HG02885 (cell line): ENCODE measurements around the gene OR4F6.

Experiments
- ATAC-seq: cut with Tn5 transposase; IDR thresholded peaks from one replicate; pipeline ENCODE4 v1.9.1; 2021; ENCODE audit warnings: mild to moderate bottlenecking; ENCODE audit not compliant: unreplicated experiment, poor library complexity

OR4F6 gene

DNA sequence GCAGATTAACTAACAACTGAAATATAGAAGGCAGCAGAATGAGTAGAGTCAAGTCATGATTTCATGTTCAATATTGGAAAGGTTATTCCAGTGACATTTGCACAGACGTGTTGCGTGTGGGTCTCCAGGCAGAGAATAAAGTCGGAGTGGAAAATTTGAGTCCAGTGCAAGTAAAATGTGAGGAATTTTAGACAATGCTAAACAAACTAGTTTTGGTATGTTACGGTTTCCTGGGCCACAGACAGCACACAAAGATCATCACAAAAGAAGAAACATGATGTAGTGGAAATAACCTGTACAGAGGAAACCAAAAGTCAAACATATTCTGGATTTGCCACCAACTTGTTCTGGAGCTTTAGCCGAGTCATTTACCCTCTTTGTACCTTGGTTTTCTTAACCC lies 367 bp downstream of the OR4F6 start:
- ATAC-seq, result no peak

- ATAC-seq, result no peak
Observed at GRCh38 chr15:101804375-101804774, 1.1 kb downstream of the OR4F6 start.

- ATAC-seq, result no peak
Observed at GRCh38 chr15:101804941-101805340, 1.6 kb downstream of the OR4F6 start.

DNA sequence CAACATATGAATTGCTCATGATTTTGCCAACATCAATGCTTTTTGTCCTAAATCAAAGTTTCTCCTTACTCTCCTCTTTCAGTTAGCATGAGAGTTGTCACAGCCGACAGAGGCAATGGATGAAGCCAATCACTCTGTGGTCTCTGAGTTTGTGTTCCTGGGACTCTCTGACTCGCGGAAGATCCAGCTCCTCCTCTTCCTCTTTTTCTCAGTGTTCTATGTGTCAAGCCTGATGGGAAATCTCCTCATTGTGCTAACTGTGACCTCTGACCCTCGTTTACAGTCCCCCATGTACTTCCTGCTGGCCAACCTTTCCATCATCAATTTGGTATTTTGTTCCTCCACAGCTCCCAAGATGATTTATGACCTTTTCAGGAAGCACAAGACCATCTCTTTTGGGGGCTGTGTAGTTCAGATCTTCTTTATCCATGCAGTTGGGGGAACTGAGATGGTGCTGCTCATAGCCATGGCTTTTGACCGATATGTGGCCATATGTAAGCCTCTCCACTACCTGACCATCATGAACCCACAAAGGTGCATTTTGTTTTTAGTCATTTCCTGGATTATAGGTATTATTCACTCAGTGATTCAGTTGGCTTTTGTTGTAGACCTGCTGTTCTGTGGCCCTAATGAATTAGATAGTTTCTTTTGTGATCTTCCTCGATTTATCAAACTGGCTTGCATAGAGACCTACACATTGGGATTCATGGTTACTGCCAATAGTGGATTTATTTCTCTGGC lies 2.5 kb downstream of the OR4F6 start:
- no peak for ATAC-seq

DNA sequence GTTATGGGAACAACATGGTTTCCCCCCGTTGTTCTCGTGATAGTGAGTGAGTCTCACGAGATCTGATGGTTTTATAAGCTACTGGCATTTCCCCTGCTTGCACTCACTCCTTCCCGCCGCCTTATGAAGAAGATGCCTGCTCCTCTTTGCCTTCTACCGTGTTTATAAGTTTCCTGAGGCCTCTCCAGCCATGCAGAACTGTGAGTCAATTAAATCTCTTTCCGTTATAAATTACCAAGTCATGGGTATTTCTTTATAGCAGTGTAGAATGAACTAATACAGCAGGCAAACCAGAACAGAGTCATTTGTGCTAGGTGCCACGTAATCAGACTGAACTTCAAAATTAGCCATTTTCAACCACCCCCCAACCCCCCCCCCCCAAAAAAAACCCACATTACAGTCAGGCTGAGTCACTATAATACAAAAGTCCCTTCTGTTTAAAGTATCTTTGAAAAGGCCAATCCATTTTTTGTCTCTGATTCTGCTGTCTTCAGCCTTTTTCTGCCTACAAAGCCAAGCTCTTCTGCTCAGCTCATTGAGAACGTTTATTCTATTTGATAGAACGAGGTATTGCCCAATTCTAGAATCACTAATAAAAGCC lies 4.1 kb downstream of the OR4F6 start:
- ATAC-seq, result no peak

GRCh38 chr15:101808201-101808600 lies 4.9 kb downstream of the OR4F6 start:
- no peak for ATAC-seq

- ATAC-seq, result no peak
Observed at GRCh38 chr15:101810456-101810855, 7.1 kb downstream of the OR4F6 start.

DNA sequence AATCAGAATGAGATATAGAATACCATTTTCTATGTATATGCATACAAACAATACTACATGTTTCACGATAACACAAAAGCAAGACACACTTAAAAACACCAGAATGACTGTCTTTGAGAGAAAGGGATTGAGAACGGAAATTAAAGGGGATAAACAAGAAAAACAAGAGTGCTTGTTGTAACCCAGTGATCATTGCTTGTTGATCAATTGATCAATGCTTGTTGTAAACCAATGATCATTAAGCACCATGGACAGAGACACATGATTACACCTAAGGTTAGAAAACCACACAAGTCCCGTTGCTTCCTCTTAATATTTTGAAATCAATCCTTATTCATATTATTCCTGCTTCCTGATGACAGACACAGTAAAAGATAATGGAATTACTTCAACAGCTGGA lies 7.6 kb downstream of the OR4F6 start:
- no peak for ATAC-seq

- no peak for ATAC-seq
Observed at GRCh38 chr15:101811902-101812301, 8.6 kb downstream of the OR4F6 start, which contains the start of gene OR4F15. Gene OR4F15, plus strand, starts transcription at chr15:101812202. Its CDS starts 5,985 bp downstream, at chr15:101818187.

DNA sequence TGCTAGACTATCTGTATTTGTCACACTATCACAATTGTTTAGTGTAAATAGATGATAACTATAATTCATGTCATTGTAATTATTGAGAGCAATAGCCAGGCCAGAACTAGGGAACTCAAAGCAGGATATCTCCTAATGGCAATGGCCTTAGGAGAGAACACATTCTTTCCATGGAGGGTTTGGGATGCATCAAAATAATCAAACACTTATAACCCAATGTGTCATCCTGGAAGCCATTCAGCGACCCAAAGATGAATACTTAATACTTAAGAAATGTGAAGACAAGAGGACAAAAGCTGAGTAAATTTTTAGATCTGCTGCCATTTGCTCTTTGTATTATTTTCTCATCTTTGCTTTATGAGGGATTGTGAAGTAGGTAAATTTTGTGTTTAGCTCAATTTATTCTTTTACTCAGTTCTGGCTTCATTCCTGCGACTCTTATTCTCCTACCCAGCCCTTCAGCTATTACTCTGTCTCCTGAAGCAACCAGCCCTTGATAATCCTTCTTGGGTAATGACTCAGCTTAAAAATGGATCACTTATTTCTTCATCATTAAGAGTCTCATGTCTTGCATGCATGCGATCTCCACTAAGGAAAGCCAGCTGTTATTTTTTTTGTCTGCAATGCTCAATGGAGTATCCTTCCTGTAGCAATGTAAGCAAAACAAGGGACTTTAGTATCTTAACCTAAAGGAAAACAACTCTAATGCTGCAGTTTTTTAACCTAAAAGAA lies 10.7 kb downstream of the OR4F6 start:
- no peak for ATAC-seq

- no peak for ATAC-seq
Observed at GRCh38 chr15:101820781-101821180, 17.5 kb downstream of the OR4F6 start.

- ATAC-seq, result no peak
Observed at GRCh38 chr15:101827257-101827656, 23.9 kb downstream of the OR4F6 start.

DNA sequence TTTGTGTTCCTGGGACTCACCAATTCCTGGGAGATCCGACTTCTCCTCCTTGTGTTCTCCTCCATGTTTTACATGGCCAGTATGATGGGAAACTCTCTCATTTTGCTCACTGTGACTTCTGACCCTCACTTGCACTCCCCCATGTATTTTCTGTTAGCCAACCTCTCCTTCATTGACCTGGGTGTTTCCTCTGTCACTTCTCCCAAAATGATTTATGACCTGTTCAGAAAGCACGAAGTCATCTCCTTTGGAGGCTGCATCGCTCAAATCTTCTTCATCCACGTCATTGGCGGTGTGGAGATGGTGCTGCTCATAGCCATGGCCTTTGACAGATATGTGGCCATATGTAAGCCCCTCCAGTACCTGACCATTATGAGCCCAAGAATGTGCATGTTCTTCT lies 25.5 kb downstream of the OR4F6 start:
- ATAC-seq, result no peak

DNA sequence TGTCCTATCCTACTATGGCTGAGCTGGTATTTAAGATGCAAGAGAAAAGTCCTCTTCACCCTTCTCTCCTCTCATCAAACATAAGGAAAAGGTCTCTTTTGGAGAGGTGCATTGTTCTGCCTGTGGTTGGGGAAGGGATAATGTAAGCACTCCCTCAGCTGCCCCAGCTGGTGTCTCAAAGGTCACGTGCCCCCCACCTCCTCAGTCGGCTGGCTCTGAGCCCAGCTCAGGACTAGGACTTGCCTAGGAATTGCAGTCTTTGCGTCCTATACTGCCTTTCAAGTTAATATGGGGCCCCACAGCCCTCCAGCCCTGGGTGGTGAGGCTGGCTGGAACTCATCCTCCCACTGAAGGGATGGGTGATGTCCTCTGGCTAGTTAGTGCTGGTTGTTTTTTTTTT lies 38.3 kb downstream of the OR4F6 start:
- no peak for ATAC-seq

DNA sequence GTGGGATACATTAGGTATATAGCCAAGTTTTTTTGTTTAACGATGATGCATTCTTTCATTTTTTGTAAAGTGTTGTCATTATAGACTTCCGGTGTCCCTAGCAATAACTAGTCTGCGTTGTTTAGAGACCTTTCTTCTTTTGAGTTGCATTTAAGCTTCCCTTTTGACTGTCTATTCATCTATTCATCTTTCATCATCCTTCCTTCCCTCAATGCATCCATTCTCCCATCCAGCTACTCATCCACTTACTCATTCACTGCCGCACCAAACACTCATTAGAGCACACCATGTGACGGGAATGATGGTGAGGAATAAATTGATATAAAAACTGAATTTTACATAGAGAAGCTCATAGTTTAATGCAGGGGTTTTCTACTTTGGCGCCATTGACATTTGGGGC lies 41.6 kb downstream of the OR4F6 start:
- ATAC-seq, result no peak

- no peak for ATAC-seq
Observed at GRCh38 chr15:101852356-101852755, 49.0 kb downstream of the OR4F6 start.
